ENCODE results near the gene CECR2. TPM values are rescaled to one million over a fixed set of nuclear protein-coding genes. Genes with fewer than 3 reads are reported as not detected.
"Not testable (repeated sequence)": the region's sequence is repeated elsewhere in the genome, so short reads cannot be mapped to it uniquely, and the experiment has no call there.

Gene CECR2
- total RNA-seq, 1 donor from 2014 or later = 2.8 TPM

DNA sequence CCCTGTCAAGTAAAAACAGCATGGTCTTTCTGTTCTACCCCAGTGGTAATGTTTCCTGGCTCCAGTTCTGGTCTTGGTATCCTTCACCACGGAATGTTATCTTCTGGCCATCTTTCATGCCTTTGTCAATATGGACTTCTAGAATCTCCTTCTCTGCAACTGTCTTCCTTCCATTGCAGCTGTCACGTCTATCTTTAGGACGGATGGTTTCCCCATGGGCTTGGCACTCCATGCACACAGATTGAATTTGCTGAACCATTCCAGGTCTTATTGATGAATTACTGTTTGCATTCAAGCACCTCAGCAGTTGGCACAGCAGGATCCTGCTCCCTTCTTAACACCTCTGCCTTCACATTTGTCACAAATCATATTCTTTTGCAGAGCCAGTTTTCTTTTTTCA is 149.1 kb downstream of the CECR2 start:
- DNase-seq = no peak

DNA sequence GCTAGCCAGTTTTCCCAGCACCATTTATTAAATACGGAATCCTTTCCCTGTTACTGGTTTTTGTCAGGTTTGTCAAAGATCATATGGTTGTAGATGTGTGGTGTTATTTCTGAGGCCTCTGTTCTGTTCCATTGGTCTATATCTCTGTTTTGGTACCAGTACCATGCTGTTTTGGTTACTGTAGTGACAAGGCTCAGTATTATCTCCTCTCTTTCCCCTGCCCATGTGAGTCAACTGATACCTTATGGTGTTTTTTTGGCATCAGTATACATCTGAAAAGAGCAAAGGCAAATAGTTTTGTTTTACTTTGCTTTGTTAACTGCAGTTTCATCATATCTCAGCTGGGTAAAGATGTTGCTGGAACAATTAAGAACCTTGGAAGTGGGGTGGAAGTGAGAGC is 152.7 kb downstream of the CECR2 start:
- not testable (repeated sequence) for DNase-seq

DNA sequence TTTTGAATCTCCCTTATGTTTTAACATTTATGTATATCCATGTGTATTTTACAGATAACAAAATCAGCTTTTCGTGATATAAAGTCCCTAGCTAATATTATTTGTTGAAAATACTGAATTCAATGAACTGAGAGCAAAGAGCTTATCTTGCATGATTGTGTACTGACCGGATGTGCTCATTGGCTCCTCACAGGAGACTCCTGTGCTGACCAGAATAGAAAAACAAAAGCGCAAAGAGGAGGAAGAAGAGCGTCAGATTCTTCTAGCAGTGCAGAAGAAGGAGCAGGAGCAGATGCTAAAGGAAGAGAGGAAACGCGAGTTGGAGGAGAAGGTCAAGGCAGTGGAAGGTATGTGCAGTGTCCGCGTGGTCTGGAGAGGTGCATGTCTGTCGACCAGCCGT is 154.7 kb downstream of the CECR2 start:
- DNase-seq = no peak

DNA sequence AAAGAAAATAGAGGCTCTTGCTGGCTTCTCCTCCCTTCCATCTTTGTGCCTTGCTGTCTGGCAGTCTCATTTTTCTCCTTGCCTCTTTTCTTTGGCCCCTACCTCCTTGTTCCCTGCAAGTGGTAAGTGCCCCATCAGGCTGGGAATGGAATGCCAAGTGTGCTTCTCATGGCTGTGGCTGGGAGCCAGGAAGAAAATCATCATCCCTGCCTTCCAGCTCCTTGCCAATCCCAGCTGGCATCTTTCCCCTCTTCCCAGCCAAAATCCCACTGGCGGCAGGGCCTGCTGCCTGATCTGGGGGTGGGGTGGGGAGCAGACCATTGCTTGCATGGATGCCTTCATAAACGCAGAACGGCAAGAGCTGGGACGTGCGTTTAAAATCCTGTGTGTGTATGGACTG is 167.0 kb downstream of the CECR2 start:
- no peak for DNase-seq

DNA sequence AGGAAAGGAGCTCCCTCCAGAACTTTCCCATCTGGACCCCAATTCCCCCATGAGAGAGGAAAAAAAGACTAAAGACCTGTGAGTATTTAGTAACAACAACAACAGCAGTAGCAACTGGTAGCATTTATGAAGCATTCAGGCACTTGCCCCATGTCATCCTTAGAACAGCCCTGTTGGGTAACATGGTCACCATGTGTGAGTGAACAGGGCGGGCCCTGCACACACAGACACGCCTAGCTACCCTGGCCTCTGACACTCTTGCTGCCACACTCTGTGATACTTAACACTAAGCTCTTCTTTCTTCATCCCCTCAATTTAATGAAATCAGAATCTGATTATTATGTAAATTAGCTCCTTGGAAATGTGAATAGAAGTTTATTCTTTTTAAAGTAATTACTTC is 167.9 kb downstream of the CECR2 start:
- DNase-seq = no peak

DNA sequence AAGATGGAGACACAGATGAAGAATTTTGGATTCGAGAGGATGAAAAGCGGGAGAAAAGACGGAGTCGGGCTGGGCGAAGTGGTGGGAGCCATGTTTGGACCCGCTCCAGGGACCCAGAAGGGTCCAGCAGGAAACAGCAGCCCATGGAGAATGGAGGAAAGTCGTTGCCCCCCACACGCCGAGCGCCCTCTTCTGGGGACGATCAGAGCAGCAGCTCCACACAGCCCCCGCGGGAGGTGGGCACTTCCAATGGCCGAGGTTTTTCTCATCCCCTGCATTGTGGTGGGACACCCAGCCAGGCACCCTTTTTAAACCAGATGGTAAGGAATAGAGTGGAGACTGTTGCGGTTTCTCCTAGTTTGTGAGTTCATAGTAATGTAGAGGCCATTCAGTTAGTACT is 171.2 kb downstream of the CECR2 start:
- DNase-seq = no peak

DNA sequence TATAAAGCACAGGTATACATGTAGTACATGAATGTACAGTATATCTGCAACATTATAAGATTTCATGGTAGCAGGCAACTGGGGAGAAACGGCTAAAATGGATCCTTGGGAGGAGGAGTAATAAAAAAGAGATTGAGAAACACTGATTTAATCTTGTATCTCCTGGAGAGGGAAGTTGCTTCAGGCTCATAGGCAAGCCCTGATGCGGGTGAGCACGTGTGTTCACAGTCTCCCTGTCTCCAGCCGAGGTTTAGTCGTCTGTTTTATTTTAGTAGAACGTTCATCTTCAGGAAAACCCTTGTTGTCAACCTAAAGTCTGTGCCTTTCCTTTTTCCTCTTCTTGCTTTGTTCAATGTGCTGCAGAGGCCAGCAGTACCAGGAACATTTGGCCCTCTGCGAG is 172.2 kb downstream of the CECR2 start:
- no peak for DNase-seq

DNA sequence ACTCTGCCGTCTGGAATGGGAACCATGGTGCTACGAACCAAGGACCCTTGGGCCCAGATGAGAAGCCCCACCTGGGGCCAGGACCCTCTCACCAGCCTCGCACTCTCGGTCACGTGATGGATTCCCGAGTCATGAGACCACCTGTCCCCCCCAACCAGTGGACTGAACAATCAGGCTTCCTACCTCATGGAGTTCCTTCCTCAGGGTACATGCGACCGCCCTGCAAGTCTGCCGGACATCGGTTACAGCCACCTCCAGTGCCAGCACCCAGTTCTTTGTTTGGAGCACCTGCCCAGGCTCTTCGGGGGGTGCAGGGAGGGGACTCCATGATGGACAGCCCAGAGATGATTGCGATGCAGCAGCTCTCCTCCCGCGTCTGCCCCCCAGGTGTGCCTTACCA is 173.2 kb downstream of the CECR2 start:
- no peak for DNase-seq

DNA sequence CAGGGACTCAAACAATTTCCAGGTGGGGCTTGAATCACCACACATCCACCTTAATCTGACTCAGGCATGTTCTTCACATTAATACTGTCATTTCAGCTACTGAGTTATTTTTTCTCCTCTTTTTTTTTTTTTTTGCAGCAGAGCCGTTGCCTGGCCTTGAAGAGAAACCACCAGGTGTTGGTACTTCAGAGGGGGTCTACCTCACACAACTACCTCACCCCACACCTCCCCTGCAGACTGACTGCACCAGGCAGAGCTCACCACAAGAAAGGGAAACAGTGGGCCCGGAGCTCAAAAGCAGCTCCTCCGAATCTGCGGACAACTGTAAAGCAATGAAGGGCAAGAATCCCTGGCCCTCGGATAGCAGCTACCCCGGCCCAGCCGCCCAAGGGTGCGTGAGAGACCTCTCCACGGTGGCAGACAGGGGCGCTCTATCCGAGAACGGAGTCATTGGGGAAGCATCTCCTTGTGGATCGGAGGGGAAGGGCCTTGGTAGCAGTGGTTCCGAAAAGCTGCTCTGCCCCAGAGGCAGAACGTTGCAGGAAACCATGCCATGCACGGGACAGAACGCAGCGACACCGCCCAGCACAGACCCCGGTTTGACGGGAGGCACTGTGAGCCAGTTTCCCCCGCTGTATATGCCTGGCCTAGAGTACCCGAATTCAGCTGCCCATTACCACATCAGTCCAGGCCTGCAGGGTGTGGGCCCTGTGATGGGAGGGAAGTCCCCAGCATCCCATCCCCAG is 178.9 kb downstream of the CECR2 start:
- DNase-seq = no peak

DNA sequence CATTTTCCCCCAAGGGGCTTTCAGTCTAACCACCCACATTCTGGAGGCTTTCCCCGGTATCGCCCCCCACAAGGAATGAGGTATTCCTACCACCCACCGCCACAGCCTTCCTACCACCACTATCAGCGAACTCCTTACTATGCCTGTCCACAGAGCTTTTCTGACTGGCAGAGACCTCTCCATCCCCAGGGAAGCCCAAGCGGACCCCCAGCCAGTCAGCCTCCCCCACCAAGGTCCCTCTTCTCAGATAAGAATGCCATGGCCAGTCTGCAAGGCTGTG is 179.4 kb downstream of the CECR2 start:
- DNase-seq = no peak

DNA sequence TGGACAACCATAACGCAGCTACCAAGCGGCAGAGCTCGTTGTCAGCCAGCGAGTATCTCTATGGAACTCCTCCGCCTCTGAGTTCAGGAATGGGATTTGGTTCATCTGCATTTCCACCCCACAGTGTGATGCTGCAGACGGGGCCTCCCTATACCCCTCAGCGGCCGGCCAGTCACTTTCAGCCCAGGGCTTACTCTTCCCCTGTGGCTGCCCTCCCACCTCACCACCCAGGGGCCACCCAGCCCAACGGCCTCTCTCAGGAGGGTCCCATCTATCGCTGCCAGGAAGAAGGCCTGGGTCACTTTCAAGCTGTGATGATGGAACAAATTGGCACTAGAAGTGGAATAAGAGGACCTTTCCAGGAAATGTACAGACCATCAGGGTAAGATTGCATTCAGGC is 179.9 kb downstream of the CECR2 start:
- no peak for DNase-seq

DNA sequence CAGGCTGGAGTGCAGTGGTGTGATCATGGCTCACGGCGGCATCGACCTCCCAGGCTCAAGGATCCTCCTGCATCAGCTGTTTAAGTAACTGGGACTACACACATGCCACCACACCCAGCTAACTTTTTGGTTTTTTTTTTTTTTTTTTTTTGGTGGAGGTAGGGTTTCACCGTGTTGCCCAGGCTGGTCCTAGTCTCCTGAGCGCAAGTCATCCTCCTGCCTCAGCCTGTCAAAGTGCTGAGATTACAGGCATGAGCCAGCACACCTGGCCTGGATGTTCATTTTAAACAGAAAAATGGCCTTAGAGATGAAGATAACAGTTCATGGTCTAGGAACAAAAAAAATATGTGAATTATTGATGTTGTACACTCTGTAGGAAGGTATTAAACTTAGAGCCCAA is 180.4 kb downstream of the CECR2 start:
- no peak for DNase-seq

DNA sequence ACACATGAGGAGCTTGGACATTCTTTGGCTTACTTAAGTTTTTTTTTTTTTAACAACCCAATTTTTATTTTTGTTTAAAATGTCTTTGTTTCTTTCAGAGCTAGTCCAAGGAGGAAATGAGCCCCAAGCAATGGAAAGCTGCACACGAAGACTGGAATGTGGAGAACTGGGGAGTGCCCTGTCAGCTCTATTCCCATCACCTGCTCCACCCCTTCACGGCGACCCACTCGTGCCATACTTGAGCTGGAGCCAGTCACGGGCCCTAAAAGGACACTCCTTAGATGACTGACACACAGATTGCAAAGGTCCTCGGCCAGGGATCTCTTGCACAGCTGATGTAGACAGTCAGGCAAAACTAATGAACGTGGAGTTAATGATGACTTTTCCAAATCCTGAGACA is 183.5 kb downstream of the CECR2 start:
- no peak for DNase-seq

DNA sequence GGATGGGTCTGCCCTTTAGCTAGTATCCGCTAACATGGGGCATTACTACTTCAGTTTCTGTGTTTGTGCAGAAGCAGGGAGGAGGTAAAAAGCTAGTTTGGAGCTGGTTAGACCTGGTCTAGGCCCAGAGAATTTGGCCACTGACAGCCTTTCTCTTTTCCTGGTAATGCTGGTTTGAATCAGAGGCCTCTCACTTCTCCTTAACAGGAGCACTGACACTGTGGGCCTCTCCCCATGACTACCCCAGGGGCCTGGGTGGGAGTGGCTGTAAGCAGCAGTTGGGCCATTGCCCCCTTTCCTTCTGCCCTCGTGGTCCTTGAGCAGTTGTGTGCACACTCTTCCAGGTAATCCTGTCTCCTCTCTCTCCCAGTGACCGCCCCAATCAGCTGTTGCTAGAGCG is 185.6 kb downstream of the CECR2 start:
- DNase-seq = no peak

DNA sequence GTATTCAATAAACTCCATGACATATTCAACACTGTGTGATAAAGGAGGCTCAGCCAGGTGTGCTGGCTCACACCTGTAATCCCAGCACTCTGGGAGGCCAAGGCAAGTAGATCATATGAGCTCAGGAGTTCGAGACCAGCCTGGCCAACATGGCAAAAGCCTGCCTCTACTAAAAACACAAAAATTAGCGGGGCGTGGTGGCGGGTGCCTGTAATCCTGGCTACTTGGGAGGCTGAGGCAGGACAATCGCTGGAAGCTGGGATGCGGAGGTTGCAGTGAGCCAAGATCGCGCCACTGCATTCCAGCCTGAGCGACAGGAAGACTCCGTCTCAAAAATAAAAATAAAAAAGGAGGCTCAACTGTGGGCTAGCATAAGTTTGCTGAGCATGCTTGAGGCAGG is 189.9 kb downstream of the CECR2 start:
- no peak for DNase-seq

DNA sequence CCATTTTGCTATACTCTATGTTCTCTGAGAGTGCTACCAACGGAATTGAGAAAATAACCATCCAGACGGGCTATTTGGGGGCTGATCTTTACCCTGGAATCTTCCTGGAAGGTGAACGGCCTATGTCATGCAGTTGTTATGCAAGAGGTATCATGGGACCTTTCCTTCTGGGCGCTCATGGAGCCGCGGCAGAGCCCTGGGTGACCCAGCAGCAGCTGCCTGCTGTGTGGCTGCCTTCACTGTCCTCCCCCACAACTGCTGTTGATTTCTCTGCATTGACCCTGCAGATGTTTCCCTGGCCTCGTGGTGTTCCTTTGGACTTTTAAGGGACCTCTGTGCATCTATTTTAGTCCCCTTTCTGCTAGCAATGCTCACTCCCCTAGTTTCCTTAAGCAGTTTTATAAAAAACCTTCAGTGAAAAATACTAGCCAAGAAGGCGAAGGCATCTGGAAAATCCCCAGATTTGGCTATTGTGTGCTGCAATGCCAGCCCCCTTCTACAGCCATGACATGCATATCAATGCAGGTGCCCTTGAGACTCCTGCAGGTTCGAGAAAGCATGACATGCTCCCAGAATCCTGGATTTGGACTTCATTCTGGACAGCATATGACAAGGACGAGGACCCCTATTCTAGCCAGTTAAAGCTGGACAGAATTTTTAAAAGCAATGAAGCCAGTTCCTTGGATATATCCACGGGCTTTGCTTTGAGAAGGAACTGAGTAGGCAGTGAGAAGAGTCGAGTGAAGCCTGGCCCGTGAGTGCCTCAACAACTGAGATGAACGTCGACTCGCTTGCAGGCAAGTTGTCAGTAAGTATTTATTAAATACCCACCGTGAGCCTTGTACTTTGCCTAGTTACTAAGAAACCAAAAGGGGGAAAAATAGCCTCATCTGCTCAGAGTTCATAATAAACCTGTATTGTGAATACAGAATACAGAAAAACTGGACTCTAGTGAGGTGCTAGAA is 193.9 kb downstream of the CECR2 start, which contains the start of gene SLC25A18:
Gene SLC25A18, plus strand, starts transcription at position 593 of the 965 bp plus-strand sequence. CDS start 16,447 bp downstream, outside the sequence.
- DNase-seq = no peak

DNA sequence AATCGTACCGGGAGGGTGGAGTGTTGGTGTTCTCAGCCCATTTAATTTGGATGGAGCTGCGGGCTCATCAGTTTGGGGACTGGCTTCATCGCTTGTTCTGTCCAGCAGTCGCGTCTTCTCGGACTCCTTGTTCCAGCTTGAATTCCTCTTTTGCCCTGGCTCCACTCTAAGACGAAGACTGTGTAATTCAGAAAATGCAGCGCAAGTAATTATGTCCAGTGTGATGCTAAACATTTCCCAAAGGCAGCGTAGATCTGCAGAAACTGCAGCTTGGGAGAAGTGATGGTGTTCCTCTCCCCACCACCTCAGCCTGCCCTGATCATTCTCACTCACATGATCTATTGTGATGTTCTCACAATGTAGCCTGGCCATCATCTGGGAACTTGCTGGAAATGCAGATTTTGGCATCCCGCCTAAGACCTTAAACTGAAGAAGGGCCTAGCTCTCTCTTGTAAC is 194.7 kb downstream of the CECR2 start:
- peak; percentile 32 for DNase-seq

DNA sequence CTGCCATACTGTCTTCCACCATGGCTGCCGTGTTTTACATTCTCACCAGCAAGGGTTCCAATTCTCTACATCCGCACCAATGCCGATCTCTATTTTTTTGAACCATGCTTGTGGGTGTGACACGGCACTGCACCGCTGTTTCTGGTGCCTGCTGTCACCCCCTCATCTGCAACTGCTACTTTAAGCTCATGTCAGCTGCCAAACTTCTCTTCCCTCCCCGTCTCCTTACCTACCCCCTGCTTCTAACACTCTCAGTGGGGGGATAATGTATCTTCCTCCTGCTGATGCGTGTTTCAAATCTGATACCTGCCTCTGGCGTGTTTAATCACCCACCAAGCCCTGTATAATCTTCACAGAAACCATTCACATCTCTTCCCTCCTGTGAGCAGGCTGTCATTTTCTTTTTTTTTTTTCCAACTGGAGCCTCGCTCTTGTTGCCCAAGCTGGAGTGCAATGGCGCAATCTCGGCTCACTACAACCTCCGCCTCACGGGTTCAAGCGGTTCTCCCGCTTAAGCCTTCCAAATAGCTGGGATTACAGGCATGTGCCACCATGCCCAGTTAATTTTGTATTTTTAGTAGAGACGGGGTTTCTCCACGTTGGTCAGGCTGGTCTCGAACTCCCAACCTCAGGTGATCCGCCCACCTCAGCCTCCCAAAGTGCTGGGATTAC is 196.9 kb downstream of the CECR2 start:
- DNase-seq = not testable (repeated sequence)

DNA sequence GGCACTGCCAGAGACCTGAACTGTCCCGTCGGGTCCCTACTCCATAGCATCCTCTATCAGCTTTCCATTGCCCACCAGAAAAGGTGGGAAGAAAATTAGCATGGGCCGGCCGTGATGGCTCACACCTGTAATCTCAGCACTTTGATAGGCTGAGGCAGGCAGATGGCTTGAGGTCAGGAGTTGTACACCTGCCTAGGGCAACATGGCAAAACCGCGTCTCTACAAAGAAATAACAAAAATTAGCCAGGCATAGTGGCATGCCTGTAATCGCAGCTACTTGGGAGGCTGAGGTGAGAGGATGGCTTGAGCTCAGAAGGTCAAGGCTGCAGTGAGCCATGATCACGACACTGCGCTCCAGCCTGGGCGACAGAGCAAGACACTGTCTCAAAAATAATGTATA is 197.5 kb downstream of the CECR2 start:
- DNase-seq = no peak

DNA sequence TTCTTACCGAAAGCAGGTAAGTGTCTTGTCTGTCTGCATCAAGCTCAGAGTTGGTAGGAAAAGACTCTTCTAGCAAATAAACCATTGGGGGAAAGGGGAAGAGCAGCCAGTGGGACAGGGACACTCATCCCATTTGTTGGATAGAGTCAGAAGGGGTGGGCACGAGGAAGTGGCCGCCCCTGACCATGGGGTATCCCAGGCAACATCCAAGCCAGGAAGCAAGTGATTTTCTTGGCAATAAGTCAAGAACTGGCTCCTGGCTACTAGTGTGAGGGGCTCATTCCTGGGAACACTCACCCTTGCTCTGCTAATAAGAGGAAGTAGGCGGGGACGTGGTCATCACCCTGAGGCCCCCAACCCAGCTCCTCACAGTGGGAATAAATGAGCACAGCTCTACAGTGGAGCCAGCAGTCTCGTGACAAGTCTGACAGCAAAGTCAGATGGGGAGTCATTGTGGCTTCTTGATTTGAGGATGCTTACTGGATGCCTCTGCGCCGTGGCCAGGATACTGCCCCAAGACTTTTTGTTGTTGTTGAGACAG is 200.8 kb downstream of the CECR2 start:
- DNase-seq = no peak

DNA sequence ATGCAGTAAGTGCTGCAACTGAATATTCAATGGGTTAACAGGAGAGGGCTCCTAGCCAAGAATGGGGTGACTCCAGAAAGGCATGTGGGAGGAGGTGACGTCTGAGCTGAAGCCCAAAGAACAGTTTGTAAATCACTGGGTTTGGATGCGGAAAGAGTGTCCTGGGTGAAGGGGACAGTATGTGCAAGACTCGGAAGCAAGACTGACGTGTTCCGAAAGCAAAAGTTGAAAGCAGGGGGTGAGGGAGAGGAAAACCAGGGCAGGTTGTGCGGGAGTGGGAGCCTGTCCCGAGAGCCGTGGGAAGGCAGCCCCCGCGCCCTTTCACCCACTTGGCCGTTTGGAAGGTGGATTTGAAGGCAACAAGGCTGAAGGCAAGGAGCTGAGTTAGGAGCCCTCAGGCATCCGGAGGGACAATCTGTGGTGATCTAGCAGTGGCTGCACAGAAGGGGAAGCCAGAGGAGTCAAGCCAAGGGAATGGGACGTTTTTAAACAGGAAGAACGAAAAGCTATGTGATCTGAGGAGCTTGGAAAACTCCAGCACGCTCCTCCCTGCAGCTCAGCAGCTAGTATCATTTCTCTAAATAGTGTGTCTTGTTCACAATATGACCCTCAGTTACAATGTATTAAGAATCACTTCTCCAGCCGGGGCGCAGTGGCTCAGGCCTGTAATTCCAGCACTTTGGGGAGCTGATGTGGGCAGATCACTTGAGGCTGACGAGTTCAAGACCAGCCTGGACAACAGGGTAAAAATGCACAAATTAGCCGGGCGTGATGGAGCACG is 201.8 kb downstream of the CECR2 start:
- peak; percentile 78 for DNase-seq

DNA sequence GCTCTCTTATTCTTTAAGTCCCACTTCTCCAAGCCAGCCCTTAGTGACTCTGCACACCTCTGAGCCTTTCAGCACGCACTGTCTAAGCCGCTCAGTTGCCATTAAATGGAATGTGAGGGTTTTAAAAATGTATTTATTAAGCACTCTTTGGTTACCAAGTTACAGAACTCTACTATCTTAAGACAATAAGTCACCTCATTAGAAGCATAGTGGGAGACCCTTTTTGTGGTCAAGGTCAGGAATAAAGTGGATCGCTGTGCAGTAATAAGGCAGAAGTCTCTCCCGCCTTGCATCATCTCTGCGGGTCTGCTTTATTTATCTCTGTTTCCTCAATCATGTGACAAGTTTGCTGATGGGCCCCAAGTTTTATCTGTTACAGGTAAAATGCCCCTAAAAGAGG is 205.9 kb downstream of the CECR2 start:
- DNase-seq = no peak
